Neural crest cell (in vitro differentiated cells): ENCODE data around the gene XPNPEP2. TPM values are rescaled to one million over a fixed set of nuclear protein-coding genes. Genes with fewer than 3 reads are reported as not detected.

Source experiments
- DNase-seq: peaks from one replicate; pipeline ENCODE4 v3.0.0; 2021; ENCODE audit warnings: low read depth, mixed read lengths, low spot score
- H3K27ac Mint-ChIP-seq: one replicate; pipeline ENCODE4 v1.8.0; 2021; ENCODE audit warnings: mild to moderate bottlenecking, mixed read lengths; ENCODE audit not compliant: unreplicated experiment
- H3K27me3 Mint-ChIP-seq: 2 replicates; pipeline ENCODE4 v1.8.0; 2021; ENCODE audit warnings: low read depth, mild to moderate bottlenecking, mixed read lengths
- H3K36me3 Mint-ChIP-seq: 2 replicates; pipeline ENCODE4 v1.8.0; 2021; ENCODE audit warnings: low read depth, mild to moderate bottlenecking, mixed read lengths
- H3K4me1 Mint-ChIP-seq: 2 replicates; pipeline ENCODE4 v1.8.0; 2021; ENCODE audit warnings: mixed read lengths
- H3K4me3 Mint-ChIP-seq: one replicate; pipeline ENCODE4 v1.8.0; 2021; ENCODE audit warnings: mild to moderate bottlenecking, mixed read lengths
- H3K9me3 Mint-ChIP-seq: 2 replicates; pipeline ENCODE4 v1.8.0; 2021; ENCODE audit warnings: mixed read lengths
- CTCF ChIP-seq: fragments of 200-600 bp; sonication (generic); conservative IDR thresholded peaks from 2 replicates; pipeline ENCODE4 v1.5.0; 2021; ENCODE audit warnings: antibody characterized with exemption, mild to moderate bottlenecking
- total RNA-seq: library from RNA; stranded (reverse); gene quantifications from 2 replicates; pipeline ENCODE4 v1.2.1, GENCODE V29; 2021

Gene XPNPEP2
- total RNA-seq, 1 donor from 2014 or later, result 0.40 TPM

DNA sequence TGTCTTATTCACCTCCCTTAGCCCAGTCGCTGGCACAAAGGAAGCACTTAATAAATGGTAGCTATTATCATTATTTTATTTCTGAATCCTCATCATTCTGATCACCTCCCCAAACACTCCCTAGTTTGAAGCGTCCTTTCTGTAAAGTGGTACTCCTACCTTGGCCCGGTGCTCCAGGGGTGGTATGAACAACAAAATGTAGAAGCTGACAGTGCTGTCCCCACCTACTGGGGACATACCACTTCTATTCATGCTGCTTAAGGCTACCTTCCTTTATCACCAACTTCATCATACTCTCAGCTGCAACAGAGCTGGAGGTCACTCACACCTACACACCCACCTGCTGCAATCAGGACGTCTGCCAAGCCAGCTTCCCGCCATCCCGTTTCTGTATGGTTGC lies 43.2 kb upstream of the XPNPEP2 start:
- H3K4me1 Mint-ChIP-seq, result peaks cover 2% of the 10 kb centered on the region
- no peak for DNase-seq
- no peak overlapping the region for H3K27ac Mint-ChIP-seq
- H3K4me3 Mint-ChIP-seq, result no peak overlapping the region
- H3K9me3 Mint-ChIP-seq, result peaks cover 4% of the 10 kb centered on the region
- TF ChIP-seq CTCF, result no peak
- no peaks in the 10 kb centered on the region for H3K36me3 Mint-ChIP-seq
- H3K27me3 Mint-ChIP-seq, result no peaks in the 10 kb centered on the region

DNA sequence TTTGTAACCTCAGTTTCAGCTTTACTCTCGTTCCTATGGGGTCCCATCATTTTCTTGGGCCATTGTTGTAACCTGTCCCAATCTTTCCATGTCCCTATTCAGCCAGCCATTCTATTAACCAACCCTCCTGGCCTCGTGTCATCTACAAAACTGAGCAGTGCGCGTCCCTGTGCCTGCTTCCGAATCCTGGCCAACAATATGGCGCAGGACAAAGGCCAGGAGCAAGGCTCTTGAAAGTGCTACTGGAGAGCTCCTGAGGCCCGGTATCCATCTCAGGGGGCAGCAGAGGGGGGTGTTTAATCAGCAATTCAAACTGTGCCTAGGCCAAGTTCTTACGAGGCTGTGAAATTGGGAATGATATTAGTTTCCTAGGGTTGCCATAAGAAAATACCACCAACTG lies 42.8 kb upstream of the XPNPEP2 start:
- Mint-ChIP-seq H3K27me3 (no peaks in the 10 kb centered on the region), H3K9me3 (peaks cover 4% of the 10 kb centered on the region), H3K36me3 (no peaks in the 10 kb centered on the region), H3K27ac (no peak overlapping the region), H3K4me1 (no peaks in the 10 kb centered on the region), H3K4me3 (no peak overlapping the region)
- TF ChIP-seq CTCF, result no peak
- no peak for DNase-seq

DNA sequence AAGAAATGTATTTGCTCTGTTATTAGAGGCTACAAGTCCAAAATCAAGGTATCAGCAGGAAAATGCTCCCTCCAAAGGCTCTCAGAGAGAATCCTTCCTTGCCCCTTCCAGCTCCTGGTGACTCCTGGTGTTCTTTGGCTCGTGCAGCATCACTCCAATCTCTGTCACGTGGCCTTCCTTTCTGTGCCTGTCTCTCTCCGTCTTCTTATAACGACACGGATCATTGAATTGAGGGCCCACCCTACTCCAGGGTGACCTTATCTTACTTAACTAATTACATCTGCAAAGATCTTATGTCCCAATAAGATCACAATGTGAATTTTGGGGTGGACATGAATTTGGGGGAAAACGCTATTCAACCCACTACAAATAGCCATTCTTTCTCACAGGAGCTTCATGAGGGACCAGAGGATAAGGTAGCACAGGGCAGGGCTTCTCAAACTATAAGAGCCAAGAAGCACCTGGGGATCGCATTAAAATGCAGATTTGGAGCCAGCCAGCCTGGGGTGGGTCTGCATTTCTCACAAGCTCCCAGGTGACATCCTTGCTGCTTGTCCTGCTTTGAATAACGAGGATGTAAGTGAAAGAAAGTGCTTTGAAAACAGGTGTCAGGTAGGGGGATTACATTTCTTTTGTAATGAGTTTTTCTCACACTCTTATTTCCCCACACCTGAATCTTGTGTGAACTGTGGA lies 42.2 kb upstream of the XPNPEP2 start:
- Mint-ChIP-seq H3K27ac (no peak overlapping the region), H3K36me3 (no peaks in the 10 kb centered on the region), H3K27me3 (no peaks in the 10 kb centered on the region), H3K4me1 (no peaks in the 10 kb centered on the region), H3K4me3 (no peak overlapping the region), H3K9me3 (peaks cover 4% of the 10 kb centered on the region)
- DNase-seq, result no peak
- TF ChIP-seq CTCF, result no peak

DNA sequence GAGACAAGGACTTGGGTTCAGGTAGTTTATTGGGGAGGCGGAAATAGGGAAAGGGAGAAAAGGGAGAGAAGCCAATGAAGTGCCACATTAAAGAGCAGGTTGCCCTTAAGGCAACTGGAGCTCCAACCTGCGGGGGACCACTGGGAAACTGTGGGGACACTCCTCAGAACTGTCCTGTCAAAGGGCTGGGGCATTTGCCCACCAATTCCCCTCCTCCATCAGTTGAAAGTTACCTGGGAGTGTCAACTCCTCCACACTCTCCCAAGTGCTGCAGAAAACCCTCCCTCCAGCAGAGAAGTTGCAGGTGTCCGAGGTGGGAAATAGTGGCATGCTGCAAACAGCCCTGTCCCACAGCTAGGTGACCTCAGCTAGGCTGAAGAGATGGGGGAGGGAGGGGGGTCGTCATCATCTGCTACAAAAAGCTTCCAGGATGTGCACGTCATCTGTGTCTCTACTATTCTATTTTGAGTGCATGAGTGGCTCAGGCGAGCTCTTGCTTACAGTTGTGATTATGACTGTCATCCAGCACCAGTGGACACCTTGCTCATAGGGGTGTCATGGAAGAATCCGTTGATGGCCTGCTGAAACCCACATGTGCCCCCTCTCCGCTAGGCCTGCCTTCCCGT lies 41.5 kb upstream of the XPNPEP2 start:
- Mint-ChIP-seq H3K9me3 (peaks cover 4% of the 10 kb centered on the region), H3K27me3 (no peaks in the 10 kb centered on the region), H3K36me3 (no peaks in the 10 kb centered on the region), H3K4me1 (no peaks in the 10 kb centered on the region), H3K4me3 (no peak overlapping the region), H3K27ac (no peak overlapping the region)
- TF ChIP-seq CTCF, result no peak
- no peak for DNase-seq

DNA sequence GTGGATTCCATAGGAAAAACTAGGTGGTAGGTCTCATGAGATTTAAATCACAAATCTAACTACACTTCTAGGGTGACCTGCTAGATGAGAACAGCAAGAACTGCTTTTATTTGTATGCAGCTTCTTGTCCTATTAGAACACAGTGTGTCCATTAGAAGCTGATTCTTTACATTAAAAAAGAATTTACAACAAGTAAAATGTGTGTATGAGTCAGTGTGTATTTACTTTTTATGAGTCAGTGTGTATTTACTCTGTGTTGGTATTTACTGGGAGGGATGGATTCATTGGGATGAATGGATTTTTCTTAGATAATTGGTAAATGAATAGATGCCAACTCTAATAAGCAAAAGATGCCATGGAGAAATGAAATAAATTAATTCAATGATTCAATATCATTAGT lies 40.6 kb upstream of the XPNPEP2 start:
- Mint-ChIP-seq H3K27me3 (no peaks in the 10 kb centered on the region), H3K4me1 (no peaks in the 10 kb centered on the region), H3K4me3 (no peak overlapping the region), H3K9me3 (peaks cover 4% of the 10 kb centered on the region), H3K36me3 (no peaks in the 10 kb centered on the region), H3K27ac (no peak overlapping the region)
- TF ChIP-seq CTCF, result no peak
- DNase-seq, result no peak
